ENCODE data around the gene SLIRP. TPM values are rescaled to one million over a fixed set of nuclear protein-coding genes. Genes with fewer than 3 reads are reported as not detected.
"Not testable (repeated sequence)": the region's sequence is repeated elsewhere in the genome, so short reads cannot be mapped to it uniquely, and the experiment has no call there.

The SLIRP gene
- total and polyA plus RNA-seq, 2 of the 4 experiments (the other 2 are of a cell fraction): 226 to 244 TPM

DNA sequence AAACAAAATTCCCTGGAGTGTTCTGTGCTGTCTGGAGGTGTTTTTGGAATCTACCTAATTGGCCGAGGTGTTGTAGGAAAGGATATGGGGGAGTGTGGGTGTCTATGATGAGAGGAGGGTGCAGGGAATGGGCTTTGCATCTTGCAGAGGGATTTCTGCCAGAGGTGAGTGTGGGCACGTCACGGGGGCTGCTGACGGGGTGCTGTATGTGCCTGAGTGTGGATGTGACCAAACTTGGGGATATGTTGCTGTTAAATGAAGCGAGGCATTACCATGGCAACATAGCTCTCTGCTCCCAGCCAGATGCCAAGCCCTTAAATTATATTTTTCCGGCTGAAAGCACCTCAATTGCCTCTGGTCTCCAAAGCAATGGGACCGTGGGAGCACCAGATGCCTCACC lies 47.1 kb upstream of the SLIRP start:
- Histone ChIP-seq H3K79me1 (ENCODE audit: low read depth in 1 of 2, low read length in 2 of 2) (no peaks in the 10 kb centered on the region), H4K20me1 (ENCODE audit: insufficient read depth, low read length) (no peaks in the 10 kb centered on the region), H3K4ac (ENCODE audit: low read depth, low read length) (no peak overlapping the region), H3K27me3 (ENCODE audit: control insufficient read depth, insufficient read depth, low read length) (no peaks in the 10 kb centered on the region), H3K23ac (ENCODE audit: low read depth, low read length) (no peak overlapping the region), H3K9ac (ENCODE audit: low read depth, low read length) (no peak overlapping the region), H2AK5ac (ENCODE audit: low read depth, low read length) (no peak overlapping the region), H2BK120ac (ENCODE audit: low read depth, low read length) (no peak overlapping the region), H4K91ac (ENCODE audit: insufficient read depth, low read depth, low read length) (no peak overlapping the region), H2BK15ac (ENCODE audit: low read depth, low read length) (no peak overlapping the region), H3K4me1 (ENCODE audit: control insufficient read depth, insufficient read depth, low read length) (peaks cover 8% of the 10 kb centered on the region), H2AFZ (replicated peaks; ENCODE audit: low read length, poor library complexity) (no peak overlapping the region), H4K8ac (ENCODE audit: low read depth in 2 of 2, low read length in 2 of 2) (no peak overlapping the region), H3K9me1 (ENCODE audit: insufficient read depth, low read length) (peaks cover 2% of the 10 kb centered on the region; the same call in 1 of the 2 replicates), H3K56ac (ENCODE audit: extremely low read depth, insufficient read depth, low read length) (no peak overlapping the region), H3K27ac (ENCODE audit: insufficient read depth, low read length) (no peak overlapping the region), H3K4me2 (ENCODE audit: low read depth, low read length) (no peak overlapping the region), H2AK9ac (replicated peaks; ENCODE audit: low read depth, low read length, poor library complexity) (no peak overlapping the region), H3K9me3 (ENCODE audit: control insufficient read depth, insufficient read depth, low read length) (no peaks in the 10 kb centered on the region), H3K14ac (replicated peaks; ENCODE audit: low read depth, low read length) (no peak overlapping the region), H3K4me3 (ENCODE audit: insufficient read depth, low read depth, low read length) (no peak overlapping the region), H3K18ac (ENCODE audit: low read depth, low read length) (no peak overlapping the region), H2BK5ac (ENCODE audit: low read depth, low read length, poor library complexity, severe bottlenecking) (no peak overlapping the region), H3K36me3 (ENCODE audit: control insufficient read depth, insufficient read depth, low read length) (no peaks in the 10 kb centered on the region), H4K5ac (ENCODE audit: low read depth, low read length) (no peak overlapping the region), H2BK20ac (ENCODE audit: low read depth, low read length) (no peak overlapping the region)
- WGBS, 2 experiments (ENCODE audit: extremely low coverage in 2 of 2, insufficient read length in 1 of 2): no CpG with 5 or more reads among the region's 7 CpGs
- TF ChIP-seq, protein P1, sequence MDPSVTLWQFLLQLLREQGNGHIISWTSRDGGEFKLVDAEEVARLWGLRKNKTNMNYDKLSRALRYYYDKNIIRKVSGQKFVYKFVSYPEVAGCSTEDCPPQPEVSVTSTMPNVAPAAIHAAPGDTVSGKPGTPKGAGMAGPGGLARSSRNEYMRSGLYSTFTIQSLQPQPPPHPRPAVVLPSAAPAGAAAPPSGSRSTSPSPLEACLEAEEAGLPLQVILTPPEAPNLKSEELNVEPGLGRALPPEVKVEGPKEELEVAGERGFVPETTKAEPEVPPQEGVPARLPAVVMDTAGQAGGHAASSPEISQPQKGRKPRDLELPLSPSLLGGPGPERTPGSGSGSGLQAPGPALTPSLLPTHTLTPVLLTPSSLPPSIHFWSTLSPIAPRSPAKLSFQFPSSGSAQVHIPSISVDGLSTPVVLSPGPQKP (IDR thresholded peaks at IDR 0.05; ENCODE audit: borderline replicate concordance, low read depth, low read length): no peak
- TF ChIP-seq MAFK (IDR thresholded peaks at IDR 0.05; ENCODE audit: low read depth, low read length) (no peak), RCOR1 (IDR thresholded peaks at IDR 0.05; ENCODE audit: insufficient replicate concordance, low read length) (no peak), BHLHE40 (IDR thresholded peaks at IDR 0.05; ENCODE audit: low read depth, low read length) (no peak), SMC3 (IDR thresholded peaks at IDR 0.05; ENCODE audit: low read depth, low read length) (no peak)
- TF ChIP-seq, protein P2, sequence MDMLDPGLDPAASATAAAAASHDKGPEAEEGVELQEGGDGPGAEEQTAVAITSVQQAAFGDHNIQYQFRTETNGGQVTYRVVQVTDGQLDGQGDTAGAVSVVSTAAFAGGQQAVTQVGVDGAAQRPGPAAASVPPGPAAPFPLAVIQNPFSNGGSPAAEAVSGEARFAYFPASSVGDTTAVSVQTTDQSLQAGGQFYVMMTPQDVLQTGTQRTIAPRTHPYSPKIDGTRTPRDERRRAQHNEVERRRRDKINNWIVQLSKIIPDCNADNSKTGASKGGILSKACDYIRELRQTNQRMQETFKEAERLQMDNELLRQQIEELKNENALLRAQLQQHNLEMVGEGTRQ (IDR thresholded peaks at IDR 0.05; ENCODE audit: low read depth, low read length): no peak
- dilution Hi-C loops (cut with HindIII; ENCODE audit: low sequenced_read_pairs, unreplicated experiment) (no loop called here), intact Hi-C loops (cut with micrococcal nuclease) (no loop called here), in situ Hi-C loops (cut with MboI; ENCODE audit: low sequenced_read_pairs) (no loop called here)
- BruUV-seq (replicated peaks): no TSS peak
- no peak for DNase-seq
- ATAC-seq (ENCODE audit: low read depth): no peak
- ChIA-PET CTCF (no interaction called here), POLR2A (ENCODE audit: unreplicated experiment) (no interaction called here)

GRCh38 chr14:77661562-77661961 lies 46.3 kb upstream of the SLIRP start:
- H3K4me2 ChIP-seq (ENCODE audit: low read depth, low read length); H3K27ac ChIP-seq (ENCODE audit: insufficient read depth, low read length); H4K8ac ChIP-seq (ENCODE audit: low read depth in 2 of 2, low read length in 2 of 2); H3K9ac ChIP-seq (ENCODE audit: low read depth, low read length); dilution Hi-C loops (cut with HindIII; ENCODE audit: low sequenced_read_pairs, unreplicated experiment); H3K4me1 ChIP-seq (ENCODE audit: control insufficient read depth, insufficient read depth, low read length); H2AK9ac ChIP-seq (replicated peaks; ENCODE audit: low read depth, low read length, poor library complexity); BruUV-seq (replicated peaks); H2BK15ac ChIP-seq (ENCODE audit: low read depth, low read length); H2BK5ac ChIP-seq (ENCODE audit: low read depth, low read length, poor library complexity, severe bottlenecking); POLR2A ChIA-PET (ENCODE audit: unreplicated experiment); H2BK120ac ChIP-seq (ENCODE audit: low read depth, low read length); H2AFZ ChIP-seq (replicated peaks; ENCODE audit: low read length, poor library complexity); H3K23ac ChIP-seq (ENCODE audit: low read depth, low read length); H3K27me3 ChIP-seq (ENCODE audit: control insufficient read depth, insufficient read depth, low read length); H4K5ac ChIP-seq (ENCODE audit: low read depth, low read length); H3K4me3 ChIP-seq (ENCODE audit: insufficient read depth, low read depth, low read length); ATAC-seq (ENCODE audit: low read depth); in situ Hi-C loops (cut with MboI; ENCODE audit: low sequenced_read_pairs); H3K14ac ChIP-seq (replicated peaks; ENCODE audit: low read depth, low read length); H3K36me3 ChIP-seq (ENCODE audit: control insufficient read depth, insufficient read depth, low read length); DNase-seq; CTCF ChIA-PET; H4K20me1 ChIP-seq (ENCODE audit: insufficient read depth, low read length); H3K18ac ChIP-seq (ENCODE audit: low read depth, low read length); H4K91ac ChIP-seq (ENCODE audit: insufficient read depth, low read depth, low read length); H3K9me3 ChIP-seq (ENCODE audit: control insufficient read depth, insufficient read depth, low read length); H3K79me1 ChIP-seq (ENCODE audit: low read depth in 1 of 2, low read length in 2 of 2); H3K4ac ChIP-seq (ENCODE audit: low read depth, low read length); H3K9me1 ChIP-seq (ENCODE audit: insufficient read depth, low read length); H2AK5ac ChIP-seq (ENCODE audit: low read depth, low read length); H3K56ac ChIP-seq (ENCODE audit: extremely low read depth, insufficient read depth, low read length); H2BK20ac ChIP-seq (ENCODE audit: low read depth, low read length); intact Hi-C loops (cut with micrococcal nuclease): not testable (repeated sequence)
- WGBS, 2 experiments (ENCODE audit: extremely low coverage in 2 of 2, insufficient read length in 1 of 2): no CpG with 5 or more reads among the region's 9 CpGs
